ENCODE measurements around the gene LRCH4.

DNA sequence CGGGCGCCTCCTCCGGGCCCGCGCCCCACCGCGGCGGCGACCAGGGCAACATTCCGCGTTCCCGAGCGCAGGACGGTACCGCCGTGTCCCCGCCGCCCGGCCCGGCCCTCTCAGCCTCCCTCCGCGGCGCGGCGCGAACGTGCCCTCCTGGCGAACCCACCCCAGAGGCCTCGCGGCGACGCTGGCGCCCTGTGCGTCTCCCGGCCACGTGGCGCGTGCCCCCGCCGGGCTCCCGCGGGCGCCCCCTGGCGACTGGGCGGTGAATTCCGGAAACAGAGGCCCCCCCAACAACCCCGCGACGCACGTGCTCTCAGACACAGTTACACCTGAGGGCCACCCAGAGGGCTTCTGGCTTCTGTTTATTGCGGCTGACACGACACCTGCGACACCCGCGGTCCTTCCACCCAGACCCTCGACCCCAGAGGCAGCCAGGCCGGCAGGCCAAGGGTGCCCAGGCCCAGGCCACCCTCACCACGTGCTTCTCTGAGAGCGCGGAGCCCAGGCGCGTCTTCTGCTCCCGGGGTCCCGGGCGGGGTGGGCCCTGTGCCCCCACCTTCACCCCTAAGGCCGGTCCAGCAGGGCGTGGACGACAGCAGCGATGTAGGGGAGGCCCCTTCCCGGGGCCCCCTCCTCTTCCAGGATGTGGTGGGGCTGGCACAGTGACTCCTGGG, 12.1 kb downstream of the LRCH4 start, which contains the start of gene SAP25:
- TF ChIP-seq POLR2A (IDR thresholded peaks at IDR 0.05; ENCODE audit: low read length) (no peak), GATA1 (IDR thresholded peaks at IDR 0.05; ENCODE audit: low read depth, low read length) (no peak)
